Measurements from ENCODE around the gene MACROD2. TPM values are rescaled to one million over a fixed set of nuclear protein-coding genes. Genes with fewer than 3 reads are reported as not detected.

The MACROD2 gene
- total RNA-seq, 1 donor from 2014 or later: 78.2 TPM

DNA sequence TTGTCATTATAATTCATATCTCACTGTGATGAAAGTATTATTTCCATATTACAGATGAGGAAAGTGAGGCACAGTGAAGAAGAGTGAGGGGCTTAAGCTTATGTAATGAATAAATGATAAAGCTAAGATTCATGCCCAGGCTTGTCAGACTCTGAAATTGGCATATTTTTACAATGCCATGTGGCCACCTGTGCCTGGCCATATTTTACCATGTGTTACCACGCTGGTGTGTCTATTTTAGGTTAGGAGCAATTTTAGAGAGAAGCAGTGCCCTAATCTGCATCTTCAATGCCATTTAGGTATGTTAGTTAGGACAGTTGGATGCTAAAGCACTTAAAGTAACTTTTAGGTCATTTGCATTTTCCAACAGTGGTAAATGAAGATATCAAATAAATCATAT, 530.1 kb downstream of the MACROD2 start:
- ATAC-seq (no peak), DNase-seq (no peak)
- intact Hi-C loops (cut with DNase I): no loop called here
- H3K27ac ChIP-seq: no peak overlapping the region
- H3K4me3 ChIP-seq: no peak overlapping the region
- no peaks in the 10 kb centered on the region for H3K27me3 ChIP-seq
- H3K9me3 ChIP-seq: no peaks in the 10 kb centered on the region
- TF ChIP-seq, protein P1, sequence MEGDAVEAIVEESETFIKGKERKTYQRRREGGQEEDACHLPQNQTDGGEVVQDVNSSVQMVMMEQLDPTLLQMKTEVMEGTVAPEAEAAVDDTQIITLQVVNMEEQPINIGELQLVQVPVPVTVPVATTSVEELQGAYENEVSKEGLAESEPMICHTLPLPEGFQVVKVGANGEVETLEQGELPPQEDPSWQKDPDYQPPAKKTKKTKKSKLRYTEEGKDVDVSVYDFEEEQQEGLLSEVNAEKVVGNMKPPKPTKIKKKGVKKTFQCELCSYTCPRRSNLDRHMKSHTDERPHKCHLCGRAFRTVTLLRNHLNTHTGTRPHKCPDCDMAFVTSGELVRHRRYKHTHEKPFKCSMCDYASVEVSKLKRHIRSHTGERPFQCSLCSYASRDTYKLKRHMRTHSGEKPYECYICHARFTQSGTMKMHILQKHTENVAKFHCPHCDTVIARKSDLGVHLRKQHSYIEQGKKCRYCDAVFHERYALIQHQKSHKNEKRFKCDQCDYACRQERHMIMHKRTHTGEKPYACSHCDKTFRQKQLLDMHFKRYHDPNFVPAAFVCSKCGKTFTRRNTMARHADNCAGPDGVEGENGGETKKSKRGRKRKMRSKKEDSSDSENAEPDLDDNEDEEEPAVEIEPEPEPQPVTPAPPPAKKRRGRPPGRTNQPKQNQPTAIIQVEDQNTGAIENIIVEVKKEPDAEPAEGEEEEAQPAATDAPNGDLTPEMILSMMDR (IDR thresholded peaks at IDR 0.05): no peak
- no peaks in the 10 kb centered on the region for H3K36me3 ChIP-seq
- H3K4me1 ChIP-seq: no peaks in the 10 kb centered on the region

DNA sequence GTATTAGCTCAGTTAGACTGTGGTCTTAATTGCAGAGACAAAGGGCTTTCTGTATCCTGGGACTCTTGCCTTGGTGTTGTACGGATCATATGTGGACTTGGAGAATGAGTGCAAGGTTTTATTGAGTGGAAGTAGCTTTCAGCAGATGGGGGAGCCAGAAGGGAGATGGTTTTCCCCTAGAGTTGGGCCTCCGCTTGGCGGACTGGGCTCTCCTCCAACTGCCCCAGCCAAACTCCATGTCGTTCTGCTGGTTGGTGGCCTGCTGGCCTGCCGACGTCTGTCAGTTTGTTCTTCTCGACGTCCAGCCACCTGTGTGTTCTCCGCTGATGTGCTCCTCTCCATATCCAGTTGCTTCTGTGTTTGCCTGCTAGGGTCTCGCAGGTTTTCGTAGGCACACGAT, 531.6 kb downstream of the MACROD2 start:
- Histone ChIP-seq H3K9me3 (no peaks in the 10 kb centered on the region), H3K27me3 (no peaks in the 10 kb centered on the region), H3K4me1 (no peaks in the 10 kb centered on the region), H3K36me3 (no peaks in the 10 kb centered on the region), H3K4me3 (no peak overlapping the region), H3K27ac (no peak overlapping the region)
- ATAC-seq: no peak
- intact Hi-C loops (cut with DNase I): no loop called here
- TF ChIP-seq, protein P1 (IDR thresholded peaks at IDR 0.05): no peak
- no peak for DNase-seq

DNA sequence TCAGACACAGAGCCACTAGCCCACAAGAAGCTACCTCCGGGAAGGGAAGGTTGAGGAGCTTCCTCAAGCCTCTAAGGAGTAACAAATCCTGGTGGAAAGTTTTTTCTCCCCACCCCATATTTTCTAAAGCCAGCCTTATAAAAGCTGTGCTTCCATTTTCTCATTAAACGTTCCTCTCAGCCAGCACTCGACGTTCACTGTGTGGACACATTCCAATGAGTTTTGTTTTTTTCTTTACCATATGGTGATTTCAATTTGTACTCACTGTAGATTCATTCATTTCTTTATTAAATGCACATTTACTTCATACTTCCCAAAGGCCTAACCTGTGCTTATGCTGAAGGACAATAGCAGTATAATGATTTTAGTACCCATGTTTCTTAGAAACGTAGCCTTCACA, 536.5 kb downstream of the MACROD2 start:
- no peaks in the 10 kb centered on the region for H3K36me3 ChIP-seq
- H3K9me3 ChIP-seq: no peaks in the 10 kb centered on the region
- TF ChIP-seq, protein P1 (IDR thresholded peaks at IDR 0.05): no peak
- intact Hi-C loops (cut with DNase I): no loop called here
- DNase-seq: no peak
- no peak overlapping the region for H3K27ac ChIP-seq
- ATAC-seq: no peak
- H3K4me3 ChIP-seq: no peak overlapping the region
- H3K27me3 ChIP-seq: no peaks in the 10 kb centered on the region
- H3K4me1 ChIP-seq: no peaks in the 10 kb centered on the region

DNA sequence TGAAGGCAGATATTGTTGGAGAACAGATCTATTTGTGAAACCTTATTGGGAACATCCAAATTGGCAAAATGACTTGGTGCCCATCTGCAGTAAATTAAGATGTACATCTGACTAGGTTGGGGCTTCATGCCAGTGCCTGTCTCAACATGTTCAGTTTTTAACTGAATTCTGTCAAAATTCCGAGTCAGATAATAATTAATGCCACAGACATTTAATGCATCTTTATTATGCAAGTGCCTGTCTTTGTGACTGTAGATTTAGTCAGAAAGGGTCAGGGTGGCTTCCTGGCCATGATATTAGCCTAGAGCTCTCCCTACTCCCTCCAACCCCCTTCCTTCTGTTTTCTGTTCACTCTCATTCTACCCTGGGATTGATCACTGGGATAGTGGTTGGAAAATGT, 541.4 kb downstream of the MACROD2 start:
- intact Hi-C loops (cut with DNase I): no loop called here
- DNase-seq: no peak
- ATAC-seq: no peak
- TF ChIP-seq, protein P1 (IDR thresholded peaks at IDR 0.05): no peak
- Histone ChIP-seq H3K27ac (no peak overlapping the region), H3K9me3 (no peaks in the 10 kb centered on the region), H3K27me3 (no peaks in the 10 kb centered on the region), H3K36me3 (no peaks in the 10 kb centered on the region), H3K4me3 (no peak overlapping the region), H3K4me1 (no peaks in the 10 kb centered on the region)

DNA sequence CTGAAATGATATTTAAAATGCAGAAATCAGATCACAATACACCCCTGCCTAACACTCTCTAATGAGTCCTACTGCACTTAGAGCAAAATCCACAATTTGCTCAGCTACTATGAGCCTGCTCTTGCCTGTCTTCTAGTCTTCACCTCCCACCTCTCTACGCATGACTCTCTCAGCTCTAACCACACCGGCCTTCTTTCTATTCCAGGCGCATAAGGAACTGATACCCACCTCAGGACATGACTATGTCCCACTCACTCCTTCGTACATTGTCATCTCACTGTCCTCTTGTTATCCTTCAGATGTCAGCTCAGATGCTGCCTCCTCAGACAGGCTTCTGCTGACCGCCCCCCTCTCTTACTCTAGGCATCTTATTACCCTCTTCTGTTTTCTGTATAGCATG, 543.1 kb downstream of the MACROD2 start:
- no peaks in the 10 kb centered on the region for H3K9me3 ChIP-seq
- H3K4me3 ChIP-seq: no peak overlapping the region
- no peaks in the 10 kb centered on the region for H3K4me1 ChIP-seq
- DNase-seq (no peak), ATAC-seq (no peak)
- H3K27me3 ChIP-seq: no peaks in the 10 kb centered on the region
- intact Hi-C loops (cut with DNase I): no loop called here
- TF ChIP-seq, protein P1 (IDR thresholded peaks at IDR 0.05): no peak
- H3K27ac ChIP-seq: no peak overlapping the region
- no peaks in the 10 kb centered on the region for H3K36me3 ChIP-seq

DNA sequence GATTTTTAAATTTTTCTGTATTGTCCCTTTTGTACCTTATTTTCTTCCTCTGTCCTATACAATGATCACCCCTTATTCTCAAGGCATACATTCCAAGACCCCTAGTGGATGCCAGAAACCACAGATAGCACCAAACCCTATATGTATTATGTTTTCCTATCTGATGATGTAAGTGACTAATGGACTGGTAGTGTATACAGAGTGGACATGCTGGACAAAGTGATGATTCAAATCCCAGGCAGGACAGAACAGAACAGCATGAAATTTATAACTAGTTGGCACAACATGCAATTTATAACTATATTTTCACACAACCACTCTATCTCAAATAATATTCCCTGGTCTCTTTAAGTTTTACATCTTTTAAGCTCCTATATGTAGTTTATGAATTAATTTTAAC, 547.7 kb downstream of the MACROD2 start:
- H3K36me3 ChIP-seq: no peaks in the 10 kb centered on the region
- H3K27ac ChIP-seq: no peak overlapping the region
- TF ChIP-seq, protein P1 (IDR thresholded peaks at IDR 0.05): no peak
- no peak overlapping the region for H3K4me3 ChIP-seq
- no peaks in the 10 kb centered on the region for H3K9me3 ChIP-seq
- DNase-seq: no peak
- H3K4me1 ChIP-seq: no peaks in the 10 kb centered on the region
- intact Hi-C loops (cut with DNase I): no loop called here
- no peak for ATAC-seq
- H3K27me3 ChIP-seq: no peaks in the 10 kb centered on the region

Data from upper lobe of right lung (tissue), 1 donor.